Activated T-cell treated with anti-CD3 and anti-CD28 coated beads for 1 hour (primary cell): ENCODE measurements around the gene RBMS3.

Experiments used
- DNase-seq: peaks from one replicate; pipeline ENCODE4 v3.0.0-alpha.2; 2020; ENCODE audit warnings: low read depth

The RBMS3 gene

DNA sequence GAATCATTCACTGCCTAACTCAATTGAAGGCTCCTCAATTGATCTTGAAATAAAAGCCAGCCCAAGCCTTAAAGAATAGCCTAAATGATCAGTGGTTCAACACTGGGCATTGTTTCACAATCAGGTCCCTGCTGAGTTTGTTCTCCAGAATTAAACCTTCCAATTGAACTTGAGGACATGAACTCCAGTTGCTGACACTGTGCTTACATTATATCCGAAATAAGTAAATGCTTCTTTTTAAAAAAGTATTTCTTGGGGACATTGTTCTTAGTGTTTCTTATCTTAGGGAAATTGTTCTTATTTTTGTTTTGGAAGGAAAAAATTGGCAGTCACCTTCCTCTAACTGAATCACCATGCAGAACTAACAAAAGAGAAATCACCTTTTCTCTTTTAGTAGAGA is 450.2 kb downstream of the RBMS3 start:
- DNase-seq: no peak

DNA sequence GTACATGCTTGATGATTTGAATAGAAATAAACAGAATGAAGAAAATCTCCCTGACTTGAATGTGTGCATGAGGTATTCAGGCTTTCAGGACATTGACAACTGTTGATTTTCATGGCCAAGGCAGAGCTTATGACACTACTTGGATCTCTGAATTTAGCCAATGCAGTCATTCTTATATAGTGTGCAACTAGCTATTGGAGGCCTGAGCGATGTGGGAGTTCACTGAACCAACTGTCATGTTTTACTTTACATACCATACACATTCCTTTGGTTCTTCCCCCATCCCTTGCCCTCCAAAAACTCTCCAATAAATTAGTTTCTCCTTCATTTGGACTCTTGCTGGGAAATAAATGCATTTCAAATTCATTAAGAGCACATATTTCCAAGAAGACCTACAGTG is 460.4 kb downstream of the RBMS3 start:
- DNase-seq: no peak

DNA sequence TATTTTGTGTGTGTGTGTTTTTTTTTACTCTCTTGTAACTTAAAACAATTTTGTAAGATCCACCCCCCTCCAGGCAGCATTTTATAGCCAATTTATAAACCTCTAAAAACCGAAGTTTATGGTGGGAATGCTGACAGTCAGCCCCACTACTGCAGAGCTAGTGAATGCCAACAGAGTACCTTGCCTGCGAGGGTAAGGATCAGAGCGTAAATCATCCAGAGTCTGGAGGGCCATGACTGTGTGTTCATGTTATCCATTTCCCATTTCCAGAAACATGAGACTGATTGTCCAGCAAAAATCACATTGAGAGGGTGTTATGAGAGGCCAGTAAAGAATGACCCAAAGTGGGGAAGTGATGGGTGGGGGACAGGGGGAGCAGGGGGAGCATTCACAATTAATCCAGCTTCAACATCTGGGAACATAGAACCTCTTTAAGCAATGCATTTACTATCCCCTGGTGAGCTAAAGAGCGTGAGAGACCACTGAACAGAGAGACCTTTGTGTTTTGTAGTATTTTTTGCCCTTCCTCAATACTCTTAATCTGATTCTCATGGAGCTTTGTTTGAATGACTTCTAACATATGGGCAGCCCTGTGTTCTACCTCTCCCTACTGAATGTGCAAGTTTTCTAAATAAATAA is 464.5 kb downstream of the RBMS3 start:
- DNase-seq: no peak

DNA sequence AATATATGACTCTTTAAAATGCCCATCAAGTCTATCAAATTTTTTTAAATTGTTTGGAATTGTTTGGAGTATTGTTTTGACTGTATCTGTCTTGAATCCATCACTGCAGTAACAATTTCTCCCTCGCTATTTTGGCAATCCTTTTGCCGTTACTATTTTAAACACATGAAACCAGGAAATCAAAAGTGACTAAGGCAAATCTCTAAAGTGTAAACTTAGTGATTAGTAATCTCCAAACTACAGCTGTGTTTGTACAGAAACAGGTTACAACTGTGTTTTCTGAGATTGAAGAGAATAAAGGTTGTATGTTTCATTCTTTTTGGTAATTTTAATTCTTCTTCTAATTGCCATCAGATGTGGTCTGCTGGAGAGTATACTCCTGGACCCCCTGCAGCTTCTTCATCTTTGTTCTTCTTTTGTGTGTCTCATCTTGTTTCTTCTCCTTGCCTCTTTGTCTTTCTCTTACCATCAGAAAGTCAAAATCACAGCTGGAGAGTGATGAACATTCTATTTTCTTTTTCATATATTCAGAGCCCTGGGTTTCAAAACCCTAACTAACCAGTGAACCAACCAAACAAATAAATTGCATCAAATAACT is 465.4 kb downstream of the RBMS3 start:
- DNase-seq: no peak

DNA sequence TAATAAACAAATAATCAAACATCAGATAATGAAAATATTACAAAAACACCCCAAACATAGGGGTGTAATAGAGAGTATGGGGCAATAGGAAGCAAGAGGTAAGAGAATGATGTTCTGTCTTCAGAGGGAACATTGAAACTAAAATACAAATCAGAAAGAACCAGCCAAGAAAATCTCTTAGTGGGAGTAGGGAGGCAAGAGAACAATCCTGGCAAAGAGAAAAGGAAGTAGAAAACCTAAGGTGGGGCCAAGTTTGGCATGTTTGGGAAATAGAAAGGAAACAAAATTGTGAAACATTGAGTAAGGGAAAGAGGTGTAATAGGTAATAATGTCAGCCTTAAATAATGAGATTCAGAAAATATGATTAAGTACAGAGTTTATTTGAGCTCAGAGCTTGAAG is 467.1 kb downstream of the RBMS3 start:
- no peak for DNase-seq

DNA sequence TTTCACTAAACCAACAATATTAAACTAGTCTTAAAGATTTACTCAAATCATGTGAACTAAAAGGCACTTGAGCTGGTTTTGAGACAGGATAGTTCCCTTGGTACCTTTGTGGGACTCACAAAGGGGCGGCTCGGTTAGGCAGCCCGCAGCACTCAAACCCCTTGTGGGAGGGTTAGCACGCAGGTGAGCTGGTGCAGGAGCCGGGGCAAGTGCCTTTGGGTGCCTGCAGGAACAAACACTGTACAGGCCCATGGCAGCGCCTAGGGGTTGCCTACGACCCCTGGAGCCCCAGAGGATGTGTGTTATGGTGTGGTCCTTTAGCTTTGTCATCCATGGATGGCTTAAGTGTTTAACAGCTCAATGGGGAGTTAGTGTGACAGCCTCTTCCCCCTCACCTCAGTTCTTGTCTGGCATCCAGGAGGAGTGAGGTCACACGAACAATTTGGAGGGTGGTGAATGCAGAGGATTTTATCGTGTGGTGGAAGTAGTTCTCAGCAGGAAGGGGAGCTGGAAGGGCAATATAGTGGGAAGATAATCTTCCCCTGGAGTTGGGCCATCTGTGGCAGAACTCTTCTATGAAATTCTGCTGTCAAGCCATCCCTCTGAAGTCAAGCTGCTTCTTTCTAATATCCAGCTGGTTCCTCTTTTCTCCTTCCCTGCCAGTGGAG is 470.9 kb downstream of the RBMS3 start:
- no peak for DNase-seq

DNA sequence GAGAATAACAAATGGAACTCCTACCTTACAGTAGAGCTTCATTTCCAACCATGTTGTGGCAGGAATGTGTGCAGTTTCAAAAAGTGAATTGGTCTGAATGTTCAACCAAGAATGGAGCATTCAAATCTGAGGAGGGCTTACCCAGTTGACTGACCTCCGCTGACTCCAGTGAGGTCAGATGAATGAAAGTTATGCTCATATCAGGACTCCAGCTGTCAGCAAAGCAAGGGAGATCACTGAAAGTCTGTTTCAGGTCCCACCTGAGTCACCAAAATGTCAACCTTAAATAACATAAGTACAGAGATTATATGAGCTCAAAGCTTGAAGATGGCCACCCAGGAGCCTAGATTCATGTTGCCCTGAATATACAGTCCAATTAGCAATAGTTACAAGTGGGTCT is 473.5 kb downstream of the RBMS3 start:
- DNase-seq: no peak

DNA sequence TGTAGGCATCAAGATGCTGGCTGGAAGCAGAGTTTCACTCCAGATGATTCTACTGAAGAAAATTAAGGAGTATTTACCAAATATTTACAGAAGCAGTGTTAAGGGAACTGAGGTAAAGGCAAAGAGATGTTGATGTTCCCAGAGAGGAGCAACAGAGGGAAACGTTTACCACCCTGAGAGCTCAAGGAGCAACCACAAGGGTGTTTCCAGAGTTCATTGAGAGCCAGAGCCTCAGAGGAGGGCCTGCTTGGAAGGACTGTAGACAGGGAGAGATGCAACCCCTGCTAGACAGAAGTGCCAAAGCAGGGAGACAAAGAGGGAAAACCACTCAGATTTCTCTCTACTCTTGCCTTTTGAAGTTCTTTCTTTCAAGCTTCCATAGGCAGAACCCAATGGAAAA is 474.5 kb downstream of the RBMS3 start:
- DNase-seq: no peak

DNA sequence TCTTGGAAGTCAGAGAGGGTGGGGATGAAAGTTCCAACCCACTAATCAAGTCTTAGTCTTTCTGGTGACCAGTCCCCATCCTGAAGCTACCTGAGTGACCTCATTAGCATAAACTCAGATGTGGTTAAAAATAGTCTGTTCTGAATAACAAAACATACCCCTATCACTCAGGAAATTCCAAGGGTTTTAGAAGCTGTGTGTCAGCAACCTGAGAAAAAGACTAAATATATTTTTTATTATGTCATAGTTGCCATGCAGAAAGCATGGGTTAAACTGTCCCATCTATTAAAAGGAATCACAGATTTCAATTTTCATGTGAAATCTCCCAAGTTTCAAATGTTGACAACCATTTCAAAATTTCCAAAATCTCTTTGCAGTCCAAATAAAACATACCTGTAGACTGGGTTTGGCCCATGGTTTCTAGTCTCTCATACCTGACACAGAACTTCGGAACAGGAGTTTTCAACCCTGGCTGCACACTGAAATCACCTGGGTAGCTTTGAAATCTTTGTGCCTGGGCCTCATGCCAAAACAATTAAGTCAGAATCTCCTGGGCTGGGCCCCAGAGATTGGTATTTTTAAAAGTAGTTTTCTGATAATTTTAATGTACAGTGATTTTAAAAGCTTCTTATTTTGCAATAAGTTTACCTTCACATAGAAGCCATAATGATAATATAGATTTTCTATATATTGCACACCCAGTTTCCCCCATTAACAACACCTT is 476.3 kb downstream of the RBMS3 start:
- no peak for DNase-seq

DNA sequence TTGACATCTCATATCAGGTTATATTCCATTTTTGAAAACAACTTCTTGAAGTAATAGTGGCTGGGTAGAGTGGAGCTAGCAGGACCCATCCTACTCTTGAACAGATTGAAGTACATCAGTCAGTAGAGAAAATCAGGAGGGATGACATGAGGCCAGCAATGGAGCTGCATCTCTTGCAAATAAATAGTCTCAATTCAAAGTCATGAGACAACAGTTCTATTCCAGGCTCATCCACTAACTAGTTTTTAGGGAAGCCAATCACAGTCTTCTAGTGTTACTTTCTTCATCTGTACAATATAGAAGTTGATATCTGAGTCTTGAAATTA is 477.2 kb downstream of the RBMS3 start:
- no peak for DNase-seq

DNA sequence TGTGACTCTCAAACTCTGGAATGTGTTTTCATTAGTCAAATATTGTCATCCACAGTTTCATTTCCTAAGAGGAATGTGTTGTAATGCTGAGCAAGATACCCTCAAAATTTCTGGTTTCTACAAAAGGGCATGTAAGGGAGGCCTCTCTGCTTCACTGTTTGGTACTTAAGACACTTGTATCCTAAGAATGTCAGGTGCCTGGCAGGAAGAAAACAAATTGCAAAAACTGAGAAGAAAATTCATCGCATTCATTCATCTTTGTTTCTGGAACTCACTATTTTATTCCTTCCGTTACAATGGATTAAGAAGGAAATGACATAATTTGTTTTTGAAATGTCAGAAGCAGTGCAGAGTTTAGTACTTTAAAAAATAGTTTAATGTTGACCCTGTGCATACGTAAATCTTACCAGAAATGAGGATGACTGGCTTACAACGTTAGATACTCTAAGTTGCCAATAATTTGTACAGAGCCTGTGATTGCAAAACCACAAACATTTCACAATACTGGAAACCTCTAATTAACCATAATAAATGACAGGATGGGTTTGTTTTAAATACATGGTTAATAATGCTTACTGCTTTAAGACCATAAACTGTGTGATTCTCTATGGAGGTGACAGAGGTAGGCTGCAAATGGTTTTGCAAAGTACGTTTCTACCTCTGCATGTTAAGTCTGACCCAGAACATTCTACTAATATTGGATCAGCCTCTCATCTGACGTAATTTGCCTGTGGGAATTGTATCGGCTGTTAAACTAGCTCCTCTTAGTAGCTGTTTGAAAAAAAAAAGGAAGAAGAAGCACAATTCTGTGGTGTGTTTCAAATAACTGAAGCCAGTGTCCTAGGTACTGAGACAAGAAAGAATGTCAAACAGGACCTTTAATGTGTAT is 477.8 kb downstream of the RBMS3 start:
- DNase-seq: no peak

DNA sequence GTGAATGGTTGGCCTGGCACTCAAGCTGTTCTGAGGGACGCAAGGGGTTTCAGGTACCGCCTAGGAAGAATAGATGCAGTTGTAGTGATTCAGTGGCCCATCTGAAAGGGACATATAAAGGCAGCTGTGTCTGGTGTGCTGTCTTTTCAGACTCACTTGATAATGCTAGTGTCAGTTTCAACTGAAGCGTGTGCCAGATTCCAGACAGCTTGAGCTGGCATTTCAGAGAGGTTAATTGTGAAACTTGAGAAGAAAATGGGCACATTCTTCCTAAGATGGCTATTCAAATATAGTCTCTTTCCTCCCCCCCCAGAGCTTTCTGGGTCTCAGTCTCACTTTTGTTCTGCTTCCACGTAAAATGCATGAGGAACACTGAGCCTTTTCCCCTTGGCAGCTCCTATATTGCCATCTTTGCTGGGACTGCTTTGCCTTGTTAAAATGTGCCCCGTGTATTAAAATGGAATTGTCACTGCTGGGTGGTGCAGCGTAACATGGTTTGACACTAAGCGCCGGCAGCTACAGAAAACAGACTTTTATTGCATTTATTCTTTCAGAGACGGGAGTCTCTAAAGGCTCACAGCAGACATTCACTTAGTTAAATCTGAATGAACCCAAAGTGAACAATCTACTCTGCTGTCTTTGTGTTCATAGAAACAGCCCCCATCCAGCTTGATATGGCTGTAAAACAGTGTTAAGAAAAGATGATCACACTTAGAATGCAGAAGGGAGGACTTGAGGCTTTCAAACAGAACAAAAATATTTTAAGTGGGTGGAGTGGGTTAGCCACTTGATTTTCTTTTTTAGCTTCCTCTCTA is 478.7 kb downstream of the RBMS3 start:
- no peak for DNase-seq

DNA sequence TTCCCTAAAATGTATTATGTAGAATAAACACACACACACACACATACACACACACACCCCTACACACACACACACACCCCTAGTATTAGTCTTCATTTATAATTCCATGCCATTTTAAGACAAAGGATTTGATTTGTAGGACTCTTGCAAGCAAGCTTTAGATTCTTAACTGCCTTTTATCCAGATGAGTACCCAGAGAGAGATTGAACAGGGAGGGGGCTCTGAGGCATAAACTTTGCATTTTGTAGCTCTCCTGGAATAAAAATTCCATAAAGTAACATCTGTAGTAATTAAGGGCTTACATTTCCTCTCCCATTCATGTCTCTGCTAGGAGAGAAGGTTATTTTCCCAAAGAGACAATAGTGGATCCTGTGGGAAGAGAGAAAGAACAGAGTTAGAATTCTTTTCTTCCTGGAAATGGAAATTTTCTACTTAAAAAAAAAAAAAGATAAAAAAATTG is 479.4 kb downstream of the RBMS3 start:
- no peak for DNase-seq

DNA sequence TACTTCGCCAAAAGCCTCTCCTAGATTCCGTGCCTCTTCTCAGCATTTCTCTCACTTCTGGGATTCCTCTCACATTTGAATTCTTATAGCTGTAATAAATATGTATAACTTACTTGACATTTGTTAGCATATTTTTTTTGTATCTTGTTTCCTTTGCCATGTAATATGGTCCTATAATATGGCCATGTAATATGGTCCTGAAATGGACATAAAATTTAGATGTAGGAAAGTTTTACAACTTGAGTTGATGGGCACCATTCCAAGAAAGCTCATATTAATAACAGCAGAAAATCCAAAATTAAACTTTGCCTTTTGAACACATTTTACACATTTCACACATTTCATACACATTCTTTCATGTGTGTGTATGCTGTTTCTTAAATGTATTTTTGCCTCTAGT is 480.6 kb downstream of the RBMS3 start:
- no peak for DNase-seq

DNA sequence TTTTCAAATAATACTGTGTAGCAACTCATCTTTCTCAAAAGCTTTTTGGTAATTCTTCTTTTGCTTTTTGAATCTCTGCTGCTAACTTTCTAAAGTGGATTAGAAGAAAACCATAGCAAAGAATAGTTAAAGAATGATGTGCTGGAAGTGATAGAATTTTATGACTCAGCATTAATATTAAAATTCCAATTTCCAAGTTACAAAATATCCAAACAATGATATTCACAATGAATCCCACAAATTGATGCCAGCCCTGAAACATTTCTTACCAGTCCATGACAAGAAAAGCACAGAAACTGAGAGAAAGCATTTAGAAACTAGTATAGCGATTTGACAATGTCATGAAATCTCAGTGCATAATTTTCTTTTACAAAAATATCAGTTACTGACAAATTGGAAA is 482.2 kb downstream of the RBMS3 start:
- no peak for DNase-seq

DNA sequence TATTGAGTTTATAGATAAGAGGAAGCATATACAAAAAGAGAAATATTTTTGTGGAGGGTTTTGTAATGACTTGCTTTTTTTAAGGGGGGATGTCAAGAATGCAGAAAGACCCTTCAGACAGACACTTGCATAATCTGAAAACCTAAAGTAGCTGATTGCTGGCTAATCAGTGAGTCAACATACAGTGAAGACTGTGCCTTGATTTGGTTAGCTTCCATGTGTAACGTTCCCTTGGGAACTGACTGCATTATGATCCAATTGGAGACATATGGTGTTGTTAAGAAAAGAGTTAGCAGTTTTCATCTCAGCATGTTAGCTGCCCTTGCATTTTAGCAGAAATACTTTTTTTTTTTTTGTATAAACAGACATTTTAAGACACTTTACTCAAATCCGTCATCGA is 483.2 kb downstream of the RBMS3 start:
- DNase-seq: no peak

DNA sequence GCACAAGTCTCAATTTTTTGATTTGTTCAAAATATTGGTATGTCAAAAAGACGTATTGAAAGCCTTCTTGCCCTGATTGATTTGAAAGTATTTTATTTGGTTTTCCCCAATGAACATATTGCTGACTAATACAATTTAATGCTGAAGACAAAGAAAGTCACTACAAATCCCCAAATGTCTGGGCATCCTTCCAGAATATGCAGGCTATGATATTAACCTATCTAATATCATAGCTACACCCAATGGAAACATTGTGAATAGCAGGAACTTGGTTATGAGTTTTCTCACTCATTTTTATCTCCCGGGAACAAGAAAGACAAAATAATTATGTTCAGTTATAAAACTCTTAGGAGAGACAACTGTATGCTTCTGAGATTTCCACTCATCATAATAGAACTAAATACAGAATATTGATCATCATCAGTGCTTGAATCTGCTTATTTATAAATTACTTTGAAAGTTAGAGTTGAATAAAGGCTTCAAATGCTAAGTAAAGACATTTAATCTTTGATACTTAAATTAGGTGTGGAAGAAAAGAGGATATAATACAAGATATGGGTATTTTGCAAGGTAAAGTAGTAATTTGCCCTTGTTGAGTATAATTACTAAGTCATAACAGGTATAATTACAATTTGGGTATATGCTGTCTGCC is 483.9 kb downstream of the RBMS3 start:
- no peak for DNase-seq

DNA sequence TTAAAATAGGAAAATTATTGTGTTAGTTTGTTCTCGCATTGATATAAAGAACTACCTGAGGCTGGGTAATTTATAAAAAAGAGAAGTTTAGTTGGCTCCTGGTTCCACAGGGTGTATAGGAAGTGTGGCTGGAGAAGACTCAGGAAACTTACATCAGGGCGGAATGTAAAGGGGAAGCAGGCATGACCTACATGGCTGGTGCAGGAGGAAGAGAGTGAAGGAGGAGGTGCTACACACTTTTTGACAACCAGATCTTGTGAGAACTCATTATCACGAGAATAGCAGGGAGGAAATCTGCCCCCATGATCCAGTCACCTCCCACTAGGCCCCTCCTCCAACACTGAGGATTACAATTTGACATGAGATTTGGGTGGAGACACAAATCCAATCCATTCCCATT is 490.7 kb downstream of the RBMS3 start:
- DNase-seq: no peak

DNA sequence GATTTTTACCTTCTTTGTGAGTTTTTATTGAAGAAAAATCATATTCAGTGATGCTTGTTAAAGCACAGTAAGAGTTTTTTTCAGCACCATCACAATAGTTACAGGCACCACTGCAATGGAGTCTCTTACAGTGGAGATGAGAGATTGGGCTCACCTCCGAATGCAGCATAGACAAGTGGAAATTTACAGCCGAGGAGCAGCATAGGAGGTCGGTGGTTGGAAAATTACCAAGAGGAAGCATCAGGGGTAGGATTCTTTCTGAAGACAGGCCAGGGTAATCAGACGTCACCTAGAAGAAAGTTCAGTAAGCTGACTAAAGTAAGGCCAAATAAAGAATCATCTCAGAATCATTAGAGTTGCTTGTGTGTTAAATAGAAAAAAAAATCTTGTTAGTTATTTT is 491.6 kb downstream of the RBMS3 start:
- DNase-seq: no peak

DNA sequence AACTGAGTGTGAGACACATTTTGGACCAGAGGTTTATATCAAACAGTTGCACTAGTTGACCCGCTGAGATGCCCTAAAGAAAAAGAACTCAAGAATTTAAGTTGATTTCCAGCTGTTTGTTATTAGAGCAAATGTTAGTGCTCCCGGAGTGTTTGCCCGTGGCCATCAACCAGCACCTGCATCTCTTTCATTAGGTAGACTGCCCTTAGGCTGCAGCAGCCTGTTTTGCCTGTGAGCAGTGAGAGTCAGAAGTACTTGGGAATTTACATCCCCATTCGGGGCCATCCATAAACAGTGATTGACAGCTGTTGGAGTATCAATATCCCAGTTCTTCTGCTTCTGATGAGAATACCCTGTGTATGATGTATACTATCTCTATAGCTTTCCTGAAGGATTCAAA is 492.6 kb downstream of the RBMS3 start:
- DNase-seq: no peak

DNA sequence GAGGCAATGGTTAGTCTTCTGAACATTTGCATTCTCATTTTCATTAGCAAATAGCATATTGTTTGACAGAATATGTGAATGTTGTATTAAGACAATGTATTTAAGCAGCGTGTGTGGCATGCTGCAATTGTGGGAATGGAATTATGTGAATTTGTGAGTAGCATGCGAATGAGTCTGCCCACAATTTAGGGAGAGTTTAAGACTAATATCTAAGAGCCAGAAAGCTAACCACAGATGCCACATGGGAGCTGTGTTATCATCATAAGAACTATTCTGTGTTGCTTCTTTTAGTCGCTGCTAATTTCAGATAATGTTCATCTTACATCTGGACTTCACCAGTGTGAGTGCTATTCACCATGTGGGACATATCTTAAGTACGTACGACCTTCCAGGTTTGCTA is 494.5 kb downstream of the RBMS3 start:
- no peak for DNase-seq
